ENCODE data around the gene NCOR2.

NCOR2 gene

GRCh38 chr12:124523071-124523470, 44.3 kb downstream of the NCOR2 start:
- no peak for DNase-seq

- DNase-seq: no peak
These were observed 46.5 kb downstream of the NCOR2 start for GRCh38 chr12:124520907-124521306.

GRCh38 chr12:124520265-124520701, 47.1 kb downstream of the NCOR2 start:
- DNase-seq: no peak

GRCh38 chr12:124519746-124520145, 47.7 kb downstream of the NCOR2 start:
- no peak for DNase-seq

- DNase-seq: no peak
These were observed 49.1 kb downstream of the NCOR2 start for GRCh38 chr12:124518051-124518932.

Measured in activated naive CD4-positive, alpha-beta T cell treated with anti-CD3 and anti-CD28 coated beads, Interleukin-2, amount 50 U/mL, for 16 hours (primary cell).